AG09319 (cell line): ENCODE results near the gene NRROS.

Experiments
- DNase-seq: peaks from one replicate; pipeline ENCODE4 v3.0.0-alpha.2; 2010; ENCODE audit warnings: low read depth; ENCODE audit errors: extremely low read depth
- CTCF ChIP-seq: IDR thresholded peaks from 2 replicates; pipeline ENCODE4 v1.5.1; 2011; ENCODE audit warnings: low read depth, mild to moderate bottlenecking, inconsistent platforms, low read length, moderate library complexity

NRROS gene

DNA sequence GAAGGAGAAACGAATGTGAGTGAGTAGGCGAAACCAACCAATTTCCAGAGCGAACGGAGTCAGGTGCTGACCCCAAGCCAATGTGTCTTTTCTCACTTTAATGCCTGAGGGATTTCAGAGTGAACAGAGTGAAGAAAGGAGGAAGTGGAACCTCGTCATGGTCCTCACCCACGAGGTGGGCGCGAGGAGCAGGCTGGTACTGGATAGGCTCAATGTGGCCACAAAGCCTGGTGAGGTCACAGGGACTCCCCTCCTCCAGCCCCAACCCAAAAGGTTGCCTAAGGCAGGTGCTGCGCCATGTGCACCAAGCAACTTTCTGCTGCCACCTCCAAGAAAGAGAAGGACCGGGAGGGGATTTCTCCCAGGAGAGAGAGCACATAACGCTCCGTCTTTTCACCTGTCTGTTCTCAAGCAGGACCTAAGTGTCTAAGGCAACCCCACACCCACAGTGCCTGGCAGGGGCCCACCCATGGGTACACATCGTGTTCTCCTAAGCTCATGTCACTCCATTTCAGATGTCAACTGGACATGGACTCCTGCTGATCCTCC, 3.8 kb downstream of the NRROS start:
- DNase-seq: no peak
- no peak for TF ChIP-seq CTCF

DNA sequence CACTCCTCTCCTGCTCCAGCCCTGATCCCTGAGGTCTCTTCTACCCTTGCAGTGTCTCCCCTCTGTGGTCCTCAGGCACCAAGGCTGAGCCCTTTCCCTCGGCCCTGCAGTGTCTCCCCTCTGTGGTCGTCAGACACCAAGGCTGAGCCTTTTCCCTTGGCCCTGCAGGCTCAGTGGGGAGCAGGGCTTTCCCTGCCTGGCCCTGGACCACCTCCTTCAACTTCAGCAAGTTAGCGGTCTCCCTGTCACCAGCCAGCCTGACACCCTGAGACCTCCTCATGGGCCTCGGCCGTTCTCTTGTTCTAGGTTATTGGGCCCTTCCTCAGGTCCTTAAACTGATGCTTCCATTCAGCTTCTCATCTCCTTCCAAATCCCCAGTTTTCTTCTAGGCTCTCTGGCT, 4.3 kb downstream of the NRROS start:
- DNase-seq: no peak
- TF ChIP-seq CTCF: no peak

GRCh38 chr3:196645096-196645495, 5.6 kb downstream of the NRROS start:
- DNase-seq: no peak
- TF ChIP-seq CTCF: no peak

DNA sequence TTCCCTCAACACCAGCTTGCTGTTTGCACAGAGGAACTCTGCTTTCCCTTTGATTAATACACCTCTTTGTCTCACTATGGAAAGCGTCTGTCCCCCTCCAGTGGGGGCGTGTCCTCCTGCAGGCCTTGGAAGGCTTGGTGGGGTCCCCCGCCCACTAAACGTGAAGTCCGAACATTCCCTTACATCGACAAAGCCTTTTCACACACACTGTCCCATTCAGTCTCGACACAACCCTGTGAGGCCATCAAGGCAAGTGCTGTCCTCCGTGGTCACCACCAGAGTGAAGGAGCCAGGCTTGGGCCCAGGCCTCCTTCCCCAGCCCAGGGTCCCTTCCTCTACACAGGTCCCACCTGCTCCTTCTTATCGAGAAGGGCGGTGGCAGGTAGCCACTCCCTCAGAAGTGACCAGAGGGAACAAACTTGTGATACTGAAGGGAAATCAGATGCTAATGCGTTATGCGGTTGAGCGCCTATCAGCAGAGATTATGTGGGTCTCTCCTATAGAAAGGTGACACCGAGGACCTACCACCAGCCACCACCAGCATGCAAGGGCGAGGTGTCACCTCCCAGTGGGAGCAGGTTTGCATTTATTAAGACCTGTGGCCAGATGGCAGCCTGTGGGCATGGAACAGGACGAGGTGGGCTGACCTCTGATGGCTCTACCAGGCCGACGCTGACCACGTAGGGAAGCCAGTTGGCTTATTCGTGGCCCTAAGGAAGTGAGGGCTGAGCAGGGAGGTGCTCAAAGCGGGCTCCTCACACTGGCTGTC, 6.6 kb downstream of the NRROS start:
- no peak for TF ChIP-seq CTCF
- no peak for DNase-seq

- DNase-seq: no peak
- no peak for TF ChIP-seq CTCF
These were observed 7.2 kb downstream of the NRROS start for GRCh38 chr3:196646666-196647216.

- no peak for TF ChIP-seq CTCF
- DNase-seq: peak; percentile 85
These were observed 11.3 kb downstream of the NRROS start for GRCh38 chr3:196650740-196651311.

DNA sequence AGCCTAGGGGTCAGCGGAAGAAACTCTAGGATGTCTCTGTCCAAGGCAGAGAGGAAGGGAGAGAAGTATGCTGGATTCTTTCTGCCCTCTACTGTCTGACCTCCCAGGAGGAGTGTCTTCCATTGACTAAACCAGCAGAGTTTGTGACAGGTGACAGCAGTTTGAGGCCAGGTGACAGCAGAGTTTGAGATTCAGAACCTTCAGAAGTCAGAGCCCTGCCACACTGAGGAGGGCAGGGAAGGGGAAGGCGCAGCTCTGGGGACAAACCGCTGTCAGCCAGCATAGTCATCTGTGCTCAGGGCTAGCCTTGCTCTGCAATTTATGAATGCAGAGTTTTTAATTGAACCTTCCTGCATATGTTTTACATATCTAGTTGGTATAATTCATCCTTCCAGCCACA, 12.3 kb downstream of the NRROS start:
- DNase-seq: no peak
- no peak for TF ChIP-seq CTCF
